ENCODE results near the gene ASB10. TPM values are rescaled to one million over a fixed set of nuclear protein-coding genes. Genes with fewer than 3 reads are reported as not detected.

ASB10 gene
- total and polyA plus RNA-seq, 2 of the 4 experiments (the other 2 are of a cell fraction): not detected

DNA sequence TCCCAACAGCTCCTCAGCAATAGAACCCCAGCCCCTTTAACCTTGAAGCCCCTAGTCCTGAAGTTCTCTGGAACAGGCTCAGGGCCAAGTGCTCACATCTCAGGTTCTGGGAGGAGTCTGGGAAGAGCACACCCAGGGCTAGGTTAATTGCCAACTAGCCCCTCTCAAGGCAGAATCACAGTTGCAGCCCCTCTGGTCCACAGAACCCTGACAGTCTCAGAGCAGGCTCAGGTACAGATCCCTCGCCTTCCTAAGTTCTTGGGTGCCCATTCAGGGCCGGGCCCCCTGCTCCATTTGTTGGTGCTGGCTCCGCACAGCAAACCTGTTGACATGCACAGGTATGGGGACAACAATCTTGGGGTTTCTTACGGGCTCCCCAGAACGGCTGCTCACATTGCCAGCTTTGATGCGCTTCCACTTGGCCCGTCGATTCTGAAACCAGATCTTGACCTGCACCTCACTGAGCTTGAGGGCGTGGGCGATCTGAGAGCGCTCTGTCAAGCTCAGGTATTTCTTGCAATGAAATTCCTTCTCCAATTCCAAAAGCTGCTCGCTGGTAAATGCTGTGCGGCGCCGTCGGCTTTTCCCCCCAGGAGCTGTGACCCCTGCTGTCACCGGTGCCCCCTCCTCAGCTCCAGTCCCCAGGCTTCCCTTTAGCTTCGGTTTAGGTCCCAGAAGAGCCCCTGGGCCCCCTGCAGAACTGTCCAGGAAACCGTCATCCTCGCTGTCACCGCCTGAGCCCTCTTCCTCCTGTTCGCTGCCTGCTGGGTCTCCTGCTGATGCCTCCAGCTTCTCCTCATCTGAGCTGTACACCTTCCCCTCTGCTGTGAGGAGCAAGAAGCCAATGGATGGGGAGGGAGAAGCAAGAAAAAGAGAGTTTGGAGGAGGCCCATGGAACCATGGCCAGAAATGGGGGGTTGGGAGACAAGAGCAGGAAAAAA, 38.5 kb downstream of the ASB10 start:
- ATAC-seq (ENCODE audit: low read depth) (no peak), DNase-seq (no peak)
- H4K8ac ChIP-seq (ENCODE audit: low read depth in 2 of 2, low read length in 2 of 2): no peak overlapping the region
- H3K56ac ChIP-seq (ENCODE audit: extremely low read depth, insufficient read depth, low read length): no peak overlapping the region
- no peak overlapping the region for H2BK20ac ChIP-seq (ENCODE audit: low read depth, low read length)
- in situ Hi-C loops (cut with MboI; ENCODE audit: low sequenced_read_pairs): no loop called here
- no peaks in the 10 kb centered on the region for H3K4me1 ChIP-seq (ENCODE audit: control insufficient read depth, insufficient read depth, low read length)
- dilution Hi-C loops (cut with HindIII; ENCODE audit: low sequenced_read_pairs, unreplicated experiment): no loop called here
- WGBS, 2 experiments (ENCODE audit: extremely low coverage in 2 of 2, insufficient read length in 1 of 2): 83% methylated on average over 8 of the region's 22 CpGs; no CpG with 5 or more reads in 1 of the 2 experiments
- peak overlapping the region; percentile 47 for H2AK9ac ChIP-seq (replicated peaks; ENCODE audit: low read depth, low read length, poor library complexity)
- no peak overlapping the region for H3K23ac ChIP-seq (ENCODE audit: low read depth, low read length)
- no peak overlapping the region for H3K18ac ChIP-seq (ENCODE audit: low read depth, low read length)
- no peak overlapping the region for H3K27ac ChIP-seq (ENCODE audit: insufficient read depth, low read length)
- no peak overlapping the region for H3K9ac ChIP-seq (ENCODE audit: low read depth, low read length)
- no peaks in the 10 kb centered on the region; the same call in 1 of the 2 replicates for H4K20me1 ChIP-seq (ENCODE audit: insufficient read depth, low read length)
- H3K27me3 ChIP-seq (ENCODE audit: control insufficient read depth, insufficient read depth, low read length): peaks cover 44% of the 10 kb centered on the region
- ChIA-PET POLR2A (ENCODE audit: unreplicated experiment) (no interaction called here), CTCF (no interaction called here)
- no peak overlapping the region for H4K5ac ChIP-seq (ENCODE audit: low read depth, low read length)
- H2AFZ ChIP-seq (replicated peaks; ENCODE audit: low read length, poor library complexity): no peak overlapping the region
- TF ChIP-seq MAFK (IDR thresholded peaks at IDR 0.05; ENCODE audit: low read depth, low read length): no peak
- no peak for TF ChIP-seq FOS (IDR thresholded peaks at IDR 0.05; ENCODE audit: low read depth, low read length)
- TF ChIP-seq, protein P1, sequence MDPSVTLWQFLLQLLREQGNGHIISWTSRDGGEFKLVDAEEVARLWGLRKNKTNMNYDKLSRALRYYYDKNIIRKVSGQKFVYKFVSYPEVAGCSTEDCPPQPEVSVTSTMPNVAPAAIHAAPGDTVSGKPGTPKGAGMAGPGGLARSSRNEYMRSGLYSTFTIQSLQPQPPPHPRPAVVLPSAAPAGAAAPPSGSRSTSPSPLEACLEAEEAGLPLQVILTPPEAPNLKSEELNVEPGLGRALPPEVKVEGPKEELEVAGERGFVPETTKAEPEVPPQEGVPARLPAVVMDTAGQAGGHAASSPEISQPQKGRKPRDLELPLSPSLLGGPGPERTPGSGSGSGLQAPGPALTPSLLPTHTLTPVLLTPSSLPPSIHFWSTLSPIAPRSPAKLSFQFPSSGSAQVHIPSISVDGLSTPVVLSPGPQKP (IDR thresholded peaks at IDR 0.05; ENCODE audit: borderline replicate concordance, low read depth, low read length): no peak
- no peak for TF ChIP-seq MAZ (IDR thresholded peaks at IDR 0.05; ENCODE audit: borderline replicate concordance, low read depth, low read length)
- TF ChIP-seq RCOR1 (IDR thresholded peaks at IDR 0.05; ENCODE audit: insufficient replicate concordance, low read length): no peak
- TF ChIP-seq NFE2L2 (IDR thresholded peaks at IDR 0.05; ENCODE audit: low read depth, low read length): no peak
- TF ChIP-seq CEBPB (IDR thresholded peaks at IDR 0.05; ENCODE audit: low read depth, low read length): no peak
- TF ChIP-seq, protein P2, sequence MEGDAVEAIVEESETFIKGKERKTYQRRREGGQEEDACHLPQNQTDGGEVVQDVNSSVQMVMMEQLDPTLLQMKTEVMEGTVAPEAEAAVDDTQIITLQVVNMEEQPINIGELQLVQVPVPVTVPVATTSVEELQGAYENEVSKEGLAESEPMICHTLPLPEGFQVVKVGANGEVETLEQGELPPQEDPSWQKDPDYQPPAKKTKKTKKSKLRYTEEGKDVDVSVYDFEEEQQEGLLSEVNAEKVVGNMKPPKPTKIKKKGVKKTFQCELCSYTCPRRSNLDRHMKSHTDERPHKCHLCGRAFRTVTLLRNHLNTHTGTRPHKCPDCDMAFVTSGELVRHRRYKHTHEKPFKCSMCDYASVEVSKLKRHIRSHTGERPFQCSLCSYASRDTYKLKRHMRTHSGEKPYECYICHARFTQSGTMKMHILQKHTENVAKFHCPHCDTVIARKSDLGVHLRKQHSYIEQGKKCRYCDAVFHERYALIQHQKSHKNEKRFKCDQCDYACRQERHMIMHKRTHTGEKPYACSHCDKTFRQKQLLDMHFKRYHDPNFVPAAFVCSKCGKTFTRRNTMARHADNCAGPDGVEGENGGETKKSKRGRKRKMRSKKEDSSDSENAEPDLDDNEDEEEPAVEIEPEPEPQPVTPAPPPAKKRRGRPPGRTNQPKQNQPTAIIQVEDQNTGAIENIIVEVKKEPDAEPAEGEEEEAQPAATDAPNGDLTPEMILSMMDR (conservative IDR thresholded peaks at IDR 0.05; ENCODE audit: low read depth, low read length): no peak
- TF ChIP-seq MXI1 (IDR thresholded peaks at IDR 0.05; ENCODE audit: borderline replicate concordance, low read depth, low read length): no peak
- no peak for TF ChIP-seq SMC3 (IDR thresholded peaks at IDR 0.05; ENCODE audit: low read depth, low read length)
- no peak for TF ChIP-seq BHLHE40 (IDR thresholded peaks at IDR 0.05; ENCODE audit: low read depth, low read length)
- no peak overlapping the region for H2AK5ac ChIP-seq (ENCODE audit: low read depth, low read length)
- peaks cover 15% of the 10 kb centered on the region for H3K36me3 ChIP-seq (ENCODE audit: control insufficient read depth, insufficient read depth, low read length)
- H4K91ac ChIP-seq (ENCODE audit: insufficient read depth, low read depth, low read length): no peak overlapping the region
- no peak overlapping the region for H3K4me3 ChIP-seq (ENCODE audit: insufficient read depth, low read depth, low read length)
- no peak overlapping the region for H3K4ac ChIP-seq (ENCODE audit: low read depth, low read length)
- H2BK120ac ChIP-seq (ENCODE audit: low read depth, low read length): no peak overlapping the region
- no TSS peak for BruUV-seq (replicated peaks)
- no peak overlapping the region for H2BK5ac ChIP-seq (ENCODE audit: low read depth, low read length, poor library complexity, severe bottlenecking)
- H3K4me2 ChIP-seq (ENCODE audit: low read depth, low read length): no peak overlapping the region
- no peaks in the 10 kb centered on the region for H3K9me3 ChIP-seq (ENCODE audit: control insufficient read depth, insufficient read depth, low read length)
- H3K9me1 ChIP-seq (ENCODE audit: insufficient read depth, low read length): 0 out of 2 replicates have a peak, but pooled peaks cover 3% of the 10 kb centered on the region
- H2BK15ac ChIP-seq (ENCODE audit: low read depth, low read length): no peak overlapping the region
- H3K79me1 ChIP-seq (ENCODE audit: low read depth in 1 of 2, low read length in 2 of 2): no peaks in the 10 kb centered on the region
- intact Hi-C loops (cut with micrococcal nuclease): no loop called here
- H3K14ac ChIP-seq (replicated peaks; ENCODE audit: low read depth, low read length): no peak overlapping the region

Data from IMR-90 (cell line).